Glutamatergic neuron (in vitro differentiated cells): ENCODE results near the gene MFSD6. TPM values are rescaled to one million over a fixed set of nuclear protein-coding genes. Genes with fewer than 3 reads are reported as not detected.

Experiments used
- DNase-seq: peaks from one replicate; pipeline ENCODE4 v3.0.0; 2022
- H3K27ac Mint-ChIP-seq: one replicate; pipeline ENCODE4 v1.8.0; 2020; ENCODE audit warnings: mild to moderate bottlenecking, mixed read lengths, inconsistent platforms; ENCODE audit not compliant: unreplicated experiment
- H3K27me3 Mint-ChIP-seq: one replicate; pipeline ENCODE4 v1.8.0; 2020; ENCODE audit warnings: mild to moderate bottlenecking, moderate library complexity, mixed read lengths, inconsistent platforms; ENCODE audit not compliant: unreplicated experiment
- H3K36me3 Mint-ChIP-seq: one replicate; pipeline ENCODE4 v1.8.0; 2020; ENCODE audit warnings: mild to moderate bottlenecking, mixed read lengths, inconsistent platforms; ENCODE audit not compliant: unreplicated experiment
- H3K4me1 Mint-ChIP-seq: one replicate; pipeline ENCODE4 v1.8.0; 2020; ENCODE audit warnings: mild to moderate bottlenecking, low read depth, mixed read lengths, inconsistent platforms; ENCODE audit not compliant: unreplicated experiment
- H3K4me3 Mint-ChIP-seq: one replicate; pipeline ENCODE4 v1.8.0; 2020; ENCODE audit warnings: mild to moderate bottlenecking, mixed read lengths, inconsistent platforms; ENCODE audit not compliant: unreplicated experiment
- H3K9me3 Mint-ChIP-seq: one replicate; pipeline ENCODE4 v1.8.0; 2020; ENCODE audit warnings: mild to moderate bottlenecking, moderate library complexity, mixed read lengths, inconsistent platforms; ENCODE audit not compliant: unreplicated experiment
- CTCF ChIP-seq: fragments of 200-600 bp; sonication (generic); IDR thresholded peaks from one replicate; pipeline ENCODE4 v1.5.0; 2021; ENCODE audit not compliant: partially characterized antibody, unreplicated experiment
- total RNA-seq: library from RNA; stranded (reverse); fragmentation: NEBNext Ultra II Directional; extraction: Animal tissue kit (Norgen Biotek cat#: 25700); gene quantifications from one replicate; pipeline ENCODE4 v1.2.1, GENCODE V29; 2021; ENCODE audit not compliant: unreplicated experiment

The MFSD6 gene
- total RNA-seq, 1 donor from 2014 or later, result 31.0 TPM

DNA sequence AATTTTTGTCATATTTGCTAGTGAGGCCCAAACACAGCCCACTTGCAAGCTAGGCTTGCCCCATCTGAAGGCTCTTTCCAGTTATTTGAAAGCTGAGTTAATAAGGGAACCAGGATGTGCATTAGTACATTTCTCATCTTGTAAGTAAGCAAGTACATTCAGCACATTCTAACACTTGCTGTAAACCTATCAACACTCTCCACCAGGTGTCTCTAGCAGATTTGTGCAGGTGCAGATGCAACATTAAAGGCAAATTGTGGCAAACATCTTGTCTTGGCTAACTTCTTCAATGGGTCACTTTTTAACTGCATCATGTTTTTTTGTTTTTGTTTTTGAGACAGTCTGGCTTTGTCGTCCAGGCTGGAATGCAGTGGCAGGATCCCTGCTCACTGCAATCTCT, 25.3 kb upstream of the MFSD6 start:
- H3K27ac Mint-ChIP-seq, result no peak overlapping the region
- no peak overlapping the region for H3K4me3 Mint-ChIP-seq
- DNase-seq, result no peak
- H3K9me3 Mint-ChIP-seq, result peaks cover 8% of the 10 kb centered on the region
- H3K27me3 Mint-ChIP-seq, result peaks cover 6% of the 10 kb centered on the region
- H3K36me3 Mint-ChIP-seq, result no peaks in the 10 kb centered on the region
- no peak for TF ChIP-seq CTCF
- H3K4me1 Mint-ChIP-seq, result peaks cover 16% of the 10 kb centered on the region

DNA sequence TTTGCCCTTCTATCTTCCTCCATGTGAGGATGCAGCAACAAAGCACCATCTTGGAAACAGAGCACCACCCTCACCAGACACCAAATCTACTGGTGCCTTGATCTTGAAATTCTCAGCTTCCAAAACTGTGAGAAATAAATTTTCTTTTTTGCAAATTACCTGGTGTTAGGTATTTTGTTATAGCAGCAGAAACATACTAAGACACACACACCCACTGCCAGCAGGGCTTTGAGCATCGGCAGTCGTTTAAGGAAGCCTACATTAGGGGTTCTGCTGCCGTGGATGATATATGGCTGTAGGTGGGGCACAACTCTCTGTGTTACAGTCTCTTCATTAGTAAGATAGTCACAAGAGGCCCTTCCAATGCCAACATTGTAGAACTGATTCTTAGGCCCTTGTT, 20.7 kb upstream of the MFSD6 start:
- Mint-ChIP-seq H3K36me3 (no peaks in the 10 kb centered on the region), H3K4me3 (no peak overlapping the region), H3K27me3 (peaks cover 1% of the 10 kb centered on the region), H3K27ac (no peak overlapping the region), H3K4me1 (no peaks in the 10 kb centered on the region), H3K9me3 (peaks cover 3% of the 10 kb centered on the region)
- no peak for DNase-seq
- TF ChIP-seq CTCF, result no peak

- H3K4me3 Mint-ChIP-seq, result no peak overlapping the region
- no peaks in the 10 kb centered on the region for H3K27me3 Mint-ChIP-seq
- no peak for TF ChIP-seq CTCF
- H3K4me1 Mint-ChIP-seq, result no peaks in the 10 kb centered on the region
- DNase-seq, result no peak
- H3K9me3 Mint-ChIP-seq, result no peaks in the 10 kb centered on the region
- H3K27ac Mint-ChIP-seq, result no peak overlapping the region
- H3K36me3 Mint-ChIP-seq, result no peaks in the 10 kb centered on the region
Observed at GRCh38 chr2:190396271-190396670, 11.9 kb upstream of the MFSD6 start.

GRCh38 chr2:190402986-190403603, 5.1 kb upstream of the MFSD6 start:
- Mint-ChIP-seq H3K27ac (no peak overlapping the region), H3K27me3 (no peaks in the 10 kb centered on the region), H3K36me3 (no peaks in the 10 kb centered on the region), H3K9me3 (peaks cover 6% of the 10 kb centered on the region), H3K4me1 (no peaks in the 10 kb centered on the region), H3K4me3 (no peak overlapping the region)
- DNase-seq, result no peak
- TF ChIP-seq CTCF, result no peak

DNA sequence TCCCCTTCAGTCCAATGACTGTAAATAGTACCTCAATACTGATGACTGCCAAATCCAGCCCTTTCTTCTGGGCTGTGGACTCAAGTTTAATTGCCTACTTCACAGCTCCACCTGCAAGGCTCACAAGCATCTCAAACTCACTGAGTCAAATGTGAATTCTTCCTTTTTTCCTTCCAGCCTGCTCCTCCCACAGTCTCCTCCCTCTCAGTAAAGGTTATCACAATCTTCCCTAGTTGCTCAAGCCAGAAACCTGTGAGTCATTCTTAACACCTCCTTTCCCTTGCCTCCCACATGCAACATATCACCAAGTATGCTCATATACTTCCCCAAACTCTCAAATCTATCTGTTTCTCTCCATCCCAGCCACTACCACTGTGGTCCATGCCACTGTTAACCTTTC, 3.7 kb upstream of the MFSD6 start:
- H3K4me1 Mint-ChIP-seq, result no peaks in the 10 kb centered on the region
- DNase-seq, result no peak
- H3K27me3 Mint-ChIP-seq, result no peaks in the 10 kb centered on the region
- no peak for TF ChIP-seq CTCF
- no peaks in the 10 kb centered on the region for H3K36me3 Mint-ChIP-seq
- H3K27ac Mint-ChIP-seq, result no peak overlapping the region
- H3K9me3 Mint-ChIP-seq, result peaks cover 9% of the 10 kb centered on the region
- H3K4me3 Mint-ChIP-seq, result no peak overlapping the region
